Activated naive CD4-positive, alpha-beta T cell treated with anti-CD3 and anti-CD28 coated beads, Interleukin-2, amount 50 U/mL, for 72 hours (primary cell): ENCODE measurements around the gene FHOD1. TPM values are rescaled to one million over a fixed set of nuclear protein-coding genes. Genes with fewer than 3 reads are reported as not detected.

Source experiments
- ATAC-seq, 2 donors: fragments of 150-1000 bp; cut with Tn5 transposase; 2 replicates each; pipeline ENCODE4 v1.10.0; 2021; ENCODE audit warnings: mild to moderate bottlenecking in 2 of 2, moderate library complexity in 2 of 2
- DNase-seq, 2 donors: peaks; one replicate each; pipeline ENCODE4 v3.0.0; 2021 to 2022; ENCODE audit warnings: low spot score in 2 of 2
- H3K27ac Mint-ChIP-seq, 2 donors: one replicate each; pipeline ENCODE4 v1.8.0; 2022; ENCODE audit warnings: mild to moderate bottlenecking in 2 of 2, mixed read lengths in 2 of 2
- H3K36me3 Mint-ChIP-seq, 2 donors: one replicate each; pipeline ENCODE4 v1.8.0; 2022; ENCODE audit warnings: mixed read lengths in 2 of 2
- H3K9me3 Mint-ChIP-seq, 2 donors: one replicate each; pipeline ENCODE4 v1.8.0; 2022; ENCODE audit warnings: mixed read lengths in 2 of 2
- total RNA-seq, 2 donors: library from RNA; stranded (reverse); gene quantifications; one replicate each; pipeline ENCODE4 v1.2.3, GENCODE V29; 2022

The FHOD1 gene
- total RNA-seq, 2 donors from 2014 or later: 104 to 133 TPM

- peak overlapping the region; percentile 57 to 81 for H3K27ac Mint-ChIP-seq
- H3K36me3 Mint-ChIP-seq: peaks cover 14 to 37% of the 10 kb centered on the region in 2 donors
- no peak for ATAC-seq
- no peak for DNase-seq
- no peaks in the 10 kb centered on the region for H3K9me3 Mint-ChIP-seq
These were observed 17.1 kb downstream of the FHOD1 start for GRCh38 chr16:67229906-67230808.

GRCh38 chr16:67228905-67229304, 18.4 kb downstream of the FHOD1 start:
- peak overlapping the region in 1 of 2 donors; percentile 96 for H3K27ac Mint-ChIP-seq
- ATAC-seq (no peak), DNase-seq (no peak)
- no peaks in the 10 kb centered on the region for H3K9me3 Mint-ChIP-seq
- H3K36me3 Mint-ChIP-seq: peaks cover 14 to 37% of the 10 kb centered on the region in 2 donors

- Mint-ChIP-seq H3K9me3 (no peaks in the 10 kb centered on the region), H3K36me3 (peaks cover 14 to 32% of the 10 kb centered on the region in 2 donors), H3K27ac (peak overlapping the region; percentile 96 to 99)
- DNase-seq (no peak), ATAC-seq (no peak)
These were observed 19.1 kb downstream of the FHOD1 start for GRCh38 chr16:67228034-67228785.

- peaks cover 14 to 31% of the 10 kb centered on the region in 2 donors for H3K36me3 Mint-ChIP-seq
These were observed 19.7 kb downstream of the FHOD1 start for GRCh38 chr16:67227567-67227921.

GRCh38 chr16:67226804-67227566, 20.3 kb downstream of the FHOD1 start, which contains the start of gene TMEM208:
Gene TMEM208 (plus strand): TSS chr16:67227130. CDS start chr16:67227219, 89 bp downstream.
- DNase-seq: peak; percentile 98 to 99
- no peaks in the 10 kb centered on the region for H3K9me3 Mint-ChIP-seq

More at GRCh38 chr16:67227567-67227921, 19.7 kb downstream of the FHOD1 start:
- H3K9me3 Mint-ChIP-seq: no peaks in the 10 kb centered on the region
- peak overlapping the region; percentile 96 to 99 for H3K27ac Mint-ChIP-seq
- ATAC-seq (no peak), DNase-seq (no peak)

GRCh38 chr16:67226295-67226803, 20.9 kb downstream of the FHOD1 start:
- no peaks in the 10 kb centered on the region for H3K9me3 Mint-ChIP-seq
- peak overlapping the region; percentile 95 to 96 for H3K27ac Mint-ChIP-seq
- DNase-seq: no peak
- H3K36me3 Mint-ChIP-seq: peaks cover 14 to 31% of the 10 kb centered on the region in 2 donors
- ATAC-seq: no peak

More at GRCh38 chr16:67226804-67227566, 20.3 kb downstream of the FHOD1 start, which contains the start of gene TMEM208:
- Mint-ChIP-seq H3K36me3 (peaks cover 14 to 31% of the 10 kb centered on the region in 2 donors), H3K27ac (peak within 1 kb of the TSS; percentile 96 to 99)
- peak; percentile 96 to 98 for ATAC-seq

- ATAC-seq (no peak), DNase-seq (no peak)
- peak overlapping the region; percentile 22 to 55 for H3K27ac Mint-ChIP-seq
- H3K9me3 Mint-ChIP-seq: no peaks in the 10 kb centered on the region
- peaks cover 14 to 23% of the 10 kb centered on the region in 2 donors for H3K36me3 Mint-ChIP-seq
These were observed 23.3 kb downstream of the FHOD1 start for GRCh38 chr16:67223992-67224391.

- Mint-ChIP-seq H3K36me3 (no peaks in the 10 kb centered on the region), H3K9me3 (no peaks in the 10 kb centered on the region), H3K27ac (peak overlapping the region; percentile 26 to 75)
- no peak for DNase-seq
- no peak for ATAC-seq
These were observed 30.4 kb downstream of the FHOD1 start for GRCh38 chr16:67216612-67217490.

GRCh38 chr16:67215706-67216105, 31.6 kb downstream of the FHOD1 start:
- peak overlapping the region; percentile 15 to 52 for H3K27ac Mint-ChIP-seq

GRCh38 chr16:67213197-67214019, 33.9 kb downstream of the FHOD1 start:
- DNase-seq: no peak
- no peak for ATAC-seq
- Mint-ChIP-seq H3K27ac (peak overlapping the region in 1 of 2 donors; percentile 46), H3K9me3 (no peaks in the 10 kb centered on the region), H3K36me3 (no peaks in the 10 kb centered on the region)

More at GRCh38 chr16:67215706-67216105, 31.6 kb downstream of the FHOD1 start:
- no peaks in the 10 kb centered on the region for H3K9me3 Mint-ChIP-seq
- no peaks in the 10 kb centered on the region for H3K36me3 Mint-ChIP-seq
- DNase-seq: no peak
- ATAC-seq: no peak

GRCh38 chr16:67212766-67213165, 34.5 kb downstream of the FHOD1 start:
- ATAC-seq (no peak), DNase-seq (no peak)
- H3K36me3 Mint-ChIP-seq: no peaks in the 10 kb centered on the region
- H3K27ac Mint-ChIP-seq: peak overlapping the region in 1 of 2 donors; percentile 46
- H3K9me3 Mint-ChIP-seq: no peaks in the 10 kb centered on the region

GRCh38 chr16:67211674-67212073, 35.6 kb downstream of the FHOD1 start:
- no peaks in the 10 kb centered on the region for H3K36me3 Mint-ChIP-seq
- ATAC-seq: no peak

GRCh38 chr16:67210069-67210937, 37.0 kb downstream of the FHOD1 start:
- DNase-seq: no peak
- ATAC-seq: no peak
- Mint-ChIP-seq H3K36me3 (no peaks in the 10 kb centered on the region), H3K9me3 (no peaks in the 10 kb centered on the region), H3K27ac (peak overlapping the region in 1 of 2 donors; percentile 77)

More at GRCh38 chr16:67211674-67212073, 35.6 kb downstream of the FHOD1 start:
- Mint-ChIP-seq H3K9me3 (no peaks in the 10 kb centered on the region), H3K27ac (no peak overlapping the region)
- no peak for DNase-seq

- no peak for ATAC-seq
- Mint-ChIP-seq H3K36me3 (no peaks in the 10 kb centered on the region), H3K27ac (no peak overlapping the region), H3K9me3 (no peaks in the 10 kb centered on the region)
- no peak for DNase-seq
These were observed 37.7 kb downstream of the FHOD1 start for GRCh38 chr16:67209565-67209964.
